Epithelial cell of proximal tubule (primary cell): ENCODE data around the gene KCNJ5. TPM values are rescaled to one million over a fixed set of nuclear protein-coding genes. Genes with fewer than 3 reads are reported as not detected.

Experiments used
- DNase-seq: peaks from one replicate; pipeline ENCODE4 v3.0.0-alpha.2; 2011; ENCODE audit warnings: low read depth
- H3K4me3 ChIP-seq: 2 replicates; pipeline ENCODE4 v1.5.1; 2011; ENCODE audit warnings: low read depth, mild to moderate bottlenecking, low read length
- CTCF ChIP-seq: conservative IDR thresholded peaks from 2 replicates; pipeline ENCODE4 v1.5.1; 2012; ENCODE audit warnings: low read depth, mild to moderate bottlenecking, low read length
- total RNA-seq: library from RNA; depleted of rRNA; stranded (reverse); fragments of >200 nt; gene quantifications from 2 replicates; pipeline ENCODE4 v1.2.3, GENCODE V29; 2015

KCNJ5 gene
- total RNA-seq, 1 donor from 2014 or later, result 0.23 TPM

GRCh38 chr11:128925250-128925600 is 34.1 kb downstream of the KCNJ5 start:
- TF ChIP-seq CTCF, result no peak
- DNase-seq, result no peak
- no peak overlapping the region for H3K4me3 ChIP-seq

GRCh38 chr11:128926000-128926399 is 34.8 kb downstream of the KCNJ5 start:
- DNase-seq, result no peak
- TF ChIP-seq CTCF, result no peak
- no peak overlapping the region for H3K4me3 ChIP-seq

- no peak overlapping the region for H3K4me3 ChIP-seq
- no peak for TF ChIP-seq CTCF
- DNase-seq, result no peak
Measured at GRCh38 chr11:128926437-128927107, 35.4 kb downstream of the KCNJ5 start.

- TF ChIP-seq CTCF, result no peak
- H3K4me3 ChIP-seq, result no peak overlapping the region
- DNase-seq, result no peak
Measured at GRCh38 chr11:128927108-128927461, 35.9 kb downstream of the KCNJ5 start.

- TF ChIP-seq CTCF, result no peak
- DNase-seq, result no peak
Measured at GRCh38 chr11:128927683-128928336, 36.7 kb downstream of the KCNJ5 start.

GRCh38 chr11:128928400-128928799 is 37.2 kb downstream of the KCNJ5 start:
- no peak for DNase-seq
- TF ChIP-seq CTCF, result no peak
- no peak overlapping the region for H3K4me3 ChIP-seq

More at GRCh38 chr11:128927683-128928336, 36.7 kb downstream of the KCNJ5 start:
- H3K4me3 ChIP-seq, result no peak overlapping the region

- no peak for DNase-seq
Measured at GRCh38 chr11:128929468-128929867, 38.3 kb downstream of the KCNJ5 start.

More at GRCh38 chr11:128929468-128929867, 38.3 kb downstream of the KCNJ5 start:
- no peak overlapping the region for H3K4me3 ChIP-seq
- TF ChIP-seq CTCF, result no peak
